ENCODE results near the gene ADCK2.

ADCK2 gene

DNA sequence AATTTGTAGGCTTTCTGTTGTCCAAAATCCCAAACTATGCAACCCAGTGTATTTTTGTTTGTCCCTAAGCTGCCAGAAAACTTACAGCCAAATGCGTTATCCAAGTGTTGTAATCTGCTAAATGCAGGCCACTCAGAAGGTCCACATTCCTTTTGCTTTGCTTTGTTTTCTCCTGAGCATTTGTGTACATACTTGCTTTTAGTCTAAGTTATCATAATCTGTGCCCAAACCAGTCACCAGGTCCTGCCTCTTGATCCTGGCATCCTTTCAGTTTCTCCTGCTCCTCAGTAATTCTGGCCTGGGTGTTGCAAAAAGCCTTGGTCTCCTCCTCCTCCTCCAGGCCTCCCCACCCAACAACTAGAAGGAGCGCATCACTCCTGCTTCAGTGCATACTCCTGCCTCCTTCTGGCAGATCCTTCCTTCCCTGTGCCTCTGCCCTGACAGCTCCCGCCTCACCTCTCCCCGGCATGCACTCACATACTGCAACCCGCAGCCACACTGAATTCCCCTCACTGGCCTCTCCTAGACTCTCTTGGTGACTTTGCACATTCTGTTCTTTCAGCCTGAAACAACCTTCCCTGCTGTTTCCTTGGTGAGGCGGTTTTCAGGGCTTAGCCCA is 34.5 kb upstream of the ADCK2 start:
- H2AFZ ChIP-seq (ENCODE audit: low read depth, low read length, severe bottlenecking) = no peak overlapping the region
- TF ChIP-seq, protein P1, sequence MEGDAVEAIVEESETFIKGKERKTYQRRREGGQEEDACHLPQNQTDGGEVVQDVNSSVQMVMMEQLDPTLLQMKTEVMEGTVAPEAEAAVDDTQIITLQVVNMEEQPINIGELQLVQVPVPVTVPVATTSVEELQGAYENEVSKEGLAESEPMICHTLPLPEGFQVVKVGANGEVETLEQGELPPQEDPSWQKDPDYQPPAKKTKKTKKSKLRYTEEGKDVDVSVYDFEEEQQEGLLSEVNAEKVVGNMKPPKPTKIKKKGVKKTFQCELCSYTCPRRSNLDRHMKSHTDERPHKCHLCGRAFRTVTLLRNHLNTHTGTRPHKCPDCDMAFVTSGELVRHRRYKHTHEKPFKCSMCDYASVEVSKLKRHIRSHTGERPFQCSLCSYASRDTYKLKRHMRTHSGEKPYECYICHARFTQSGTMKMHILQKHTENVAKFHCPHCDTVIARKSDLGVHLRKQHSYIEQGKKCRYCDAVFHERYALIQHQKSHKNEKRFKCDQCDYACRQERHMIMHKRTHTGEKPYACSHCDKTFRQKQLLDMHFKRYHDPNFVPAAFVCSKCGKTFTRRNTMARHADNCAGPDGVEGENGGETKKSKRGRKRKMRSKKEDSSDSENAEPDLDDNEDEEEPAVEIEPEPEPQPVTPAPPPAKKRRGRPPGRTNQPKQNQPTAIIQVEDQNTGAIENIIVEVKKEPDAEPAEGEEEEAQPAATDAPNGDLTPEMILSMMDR (IDR thresholded peaks at IDR 0.05; ENCODE audit: insufficient read depth, low read length, poor library complexity, severe bottlenecking) = no peak
- TF ChIP-seq EZH2phosphoT487 (conservative IDR thresholded peaks at IDR 0.05; ENCODE audit: low read length) = no peak
- H3K9me2 ChIP-seq (replicated peaks; ENCODE audit: insufficient read depth, low read length) = no peaks in the 10 kb centered on the region
- H3K27me3 ChIP-seq (ENCODE audit: low read length) = no peaks in the 10 kb centered on the region
- H3F3A ChIP-seq (ENCODE audit: insufficient read depth) = no peaks in the 10 kb centered on the region
- H3K9ac ChIP-seq (ENCODE audit: low read length) = no peak overlapping the region
- no peaks in the 10 kb centered on the region for H3K36me3 ChIP-seq (ENCODE audit: low read length)
- no peaks in the 10 kb centered on the region for H3K9me3 ChIP-seq (ENCODE audit: insufficient read depth, low read length)
- H3K27ac ChIP-seq (ENCODE audit: low read depth, low read length) = no peak overlapping the region
- H3K4me2 ChIP-seq (ENCODE audit: low read depth, low read length, poor library complexity, severe bottlenecking) = no peak overlapping the region
- no peaks in the 10 kb centered on the region for H3K79me2 ChIP-seq (ENCODE audit: insufficient read depth, low read length)
- H4K20me1 ChIP-seq (ENCODE audit: low read depth, low read length) = no peaks in the 10 kb centered on the region
- no peak overlapping the region for H3K4me3 ChIP-seq (ENCODE audit: insufficient read depth, low read length, poor library complexity, severe bottlenecking)

- Histone ChIP-seq H3K4me2 (ENCODE audit: low read depth, low read length, poor library complexity, severe bottlenecking) (no peak overlapping the region), H3K4me3 (ENCODE audit: insufficient read depth, low read length, poor library complexity, severe bottlenecking) (no peak overlapping the region), H3F3A (ENCODE audit: insufficient read depth) (no peaks in the 10 kb centered on the region), H2AFZ (ENCODE audit: low read depth, low read length, severe bottlenecking) (no peak overlapping the region), H3K27ac (ENCODE audit: low read depth, low read length) (no peak overlapping the region), H3K79me2 (ENCODE audit: insufficient read depth, low read length) (no peaks in the 10 kb centered on the region), H3K36me3 (ENCODE audit: low read length) (no peaks in the 10 kb centered on the region), H3K9me2 (replicated peaks; ENCODE audit: insufficient read depth, low read length) (no peaks in the 10 kb centered on the region), H3K9me3 (ENCODE audit: insufficient read depth, low read length) (no peaks in the 10 kb centered on the region), H3K9ac (ENCODE audit: low read length) (no peak overlapping the region), H3K27me3 (ENCODE audit: low read length) (no peaks in the 10 kb centered on the region), H4K20me1 (ENCODE audit: low read depth, low read length) (no peaks in the 10 kb centered on the region)
- TF ChIP-seq, protein P1 (IDR thresholded peaks at IDR 0.05; ENCODE audit: insufficient read depth, low read length, poor library complexity, severe bottlenecking) = no peak
- TF ChIP-seq EZH2phosphoT487 (conservative IDR thresholded peaks at IDR 0.05; ENCODE audit: low read length) = no peak
Measured at GRCh38 chr7:140639366-140640053, 33.2 kb upstream of the ADCK2 start.

DNA sequence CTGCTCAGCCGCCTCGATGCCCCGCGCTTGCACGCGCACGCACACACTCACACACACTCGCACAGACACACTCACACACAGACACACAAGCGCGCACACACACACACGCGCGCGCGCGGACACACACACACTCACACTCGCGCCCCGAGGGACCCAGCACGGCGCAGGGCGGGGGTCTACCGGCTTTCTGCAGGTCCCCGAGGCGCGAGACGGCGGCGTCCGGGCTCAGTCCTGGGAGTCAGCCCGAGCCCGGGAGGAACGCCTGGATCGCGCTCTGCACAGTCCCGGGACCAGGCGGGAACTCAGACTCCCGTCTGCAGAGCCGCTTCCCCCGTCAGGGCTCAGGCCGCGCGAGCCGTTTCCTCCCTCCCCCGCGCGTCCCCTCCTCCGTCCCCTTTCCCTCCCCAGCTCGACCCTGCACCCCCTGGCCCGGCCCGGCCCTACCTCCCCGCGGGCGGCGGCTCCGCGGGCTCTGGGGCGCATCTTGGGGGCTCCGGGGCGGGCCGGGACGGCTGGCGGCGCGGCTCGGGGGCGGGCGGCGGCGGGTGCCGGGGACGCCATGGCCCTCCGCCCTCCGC is 32.6 kb upstream of the ADCK2 start:
- Histone ChIP-seq H2AFZ (ENCODE audit: low read depth, low read length, severe bottlenecking) (no peak overlapping the region), H3K9ac (ENCODE audit: low read length) (no peak overlapping the region), H3F3A (ENCODE audit: insufficient read depth) (no peaks in the 10 kb centered on the region), H3K4me3 (ENCODE audit: insufficient read depth, low read length, poor library complexity, severe bottlenecking) (no peak overlapping the region), H3K79me2 (ENCODE audit: insufficient read depth, low read length) (no peaks in the 10 kb centered on the region), H4K20me1 (ENCODE audit: low read depth, low read length) (no peaks in the 10 kb centered on the region), H3K9me3 (ENCODE audit: insufficient read depth, low read length) (no peaks in the 10 kb centered on the region), H3K36me3 (ENCODE audit: low read length) (no peaks in the 10 kb centered on the region), H3K9me2 (replicated peaks; ENCODE audit: insufficient read depth, low read length) (no peaks in the 10 kb centered on the region), H3K27me3 (ENCODE audit: low read length) (no peaks in the 10 kb centered on the region), H3K27ac (ENCODE audit: low read depth, low read length) (no peak overlapping the region), H3K4me2 (ENCODE audit: low read depth, low read length, poor library complexity, severe bottlenecking) (no peak overlapping the region)
- TF ChIP-seq, protein P1 (IDR thresholded peaks at IDR 0.05; ENCODE audit: insufficient read depth, low read length, poor library complexity, severe bottlenecking) = no peak
- TF ChIP-seq EZH2phosphoT487 (conservative IDR thresholded peaks at IDR 0.05; ENCODE audit: low read length) = no peak
